ENCODE measurements around the gene PLA2G6.
"Not testable (repeated sequence)": the region's sequence is repeated elsewhere in the genome, so short reads cannot be mapped to it uniquely, and the experiment has no call there.

PLA2G6 gene

GRCh38 chr22:38155703-38156102 is 25.9 kb downstream of the PLA2G6 start:
- TF ChIP-seq CTCF (IDR thresholded peaks at IDR 0.05; ENCODE audit: low read depth, low read length), result no peak
- DNase-seq (ENCODE audit: extremely low read depth, low read depth), result no peak

DNA sequence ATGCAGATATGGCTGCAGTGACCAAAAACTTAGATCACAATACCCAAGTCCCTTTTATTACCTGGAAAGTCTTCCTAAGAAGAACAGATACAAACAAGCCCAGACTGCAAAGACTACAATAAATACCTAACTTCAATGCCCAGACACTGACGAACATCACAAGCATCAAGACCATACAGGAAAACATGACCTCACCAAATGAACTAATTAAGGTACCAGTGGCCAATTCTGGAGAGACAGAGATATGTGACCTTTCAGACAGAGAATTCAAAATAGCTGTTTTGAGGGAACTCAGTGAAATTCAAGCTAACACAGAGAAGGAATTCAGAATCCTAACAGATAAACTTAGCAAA is 27.1 kb downstream of the PLA2G6 start:
- not testable (repeated sequence) for DNase-seq (ENCODE audit: extremely low read depth, low read depth)

- no peak for TF ChIP-seq CTCF (IDR thresholded peaks at IDR 0.05; ENCODE audit: low read depth, low read length)
- no peak for DNase-seq (ENCODE audit: extremely low read depth, low read depth)
These were observed 27.6 kb downstream of the PLA2G6 start for GRCh38 chr22:38153821-38154562.

DNA sequence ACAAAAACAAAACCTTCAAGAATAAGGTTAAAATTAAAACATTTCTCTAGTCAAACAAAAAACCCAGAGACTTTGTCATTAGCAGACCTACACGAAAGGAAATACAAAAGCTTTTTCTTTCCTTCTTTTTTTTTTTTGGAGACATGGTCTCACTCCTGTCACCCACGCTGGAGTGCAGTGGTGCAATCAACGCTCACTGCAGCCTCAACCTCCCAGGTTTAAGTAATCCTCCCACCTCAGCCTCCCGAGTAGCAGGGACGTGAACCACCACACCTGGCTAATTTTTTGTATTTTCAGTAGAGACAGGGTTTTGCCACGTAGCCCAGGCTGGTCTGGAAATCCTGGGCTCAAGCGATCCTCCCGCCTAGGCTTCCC is 30.5 kb downstream of the PLA2G6 start:
- DNase-seq (ENCODE audit: extremely low read depth, low read depth), result no peak
- TF ChIP-seq CTCF (IDR thresholded peaks at IDR 0.05; ENCODE audit: low read depth, low read length), result no peak

DNA sequence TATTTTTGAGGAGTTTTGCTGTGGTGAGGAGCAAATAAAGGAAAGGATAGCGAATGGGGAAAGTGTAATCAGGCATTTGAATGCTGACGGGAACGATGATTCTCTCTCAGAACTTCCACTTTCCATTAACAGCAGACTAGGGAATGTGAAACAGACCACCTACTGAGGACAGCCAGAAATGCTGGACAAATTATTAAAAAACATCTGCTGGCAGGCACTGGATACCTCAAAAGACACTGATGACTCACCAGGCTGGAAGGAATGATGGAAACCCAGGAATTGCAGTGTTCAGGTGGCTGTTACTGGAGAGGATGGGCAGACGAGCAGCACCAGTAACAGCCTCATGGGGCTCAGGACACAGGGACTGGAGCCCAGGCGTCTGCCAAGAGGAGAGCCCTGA is 33.4 kb downstream of the PLA2G6 start:
- DNase-seq (ENCODE audit: extremely low read depth, low read depth), result no peak
- TF ChIP-seq CTCF (IDR thresholded peaks at IDR 0.05; ENCODE audit: low read depth, low read length), result no peak

GRCh38 chr22:38146166-38146565 is 35.5 kb downstream of the PLA2G6 start:
- DNase-seq (ENCODE audit: extremely low read depth, low read depth), result not testable (repeated sequence)

GRCh38 chr22:38144025-38144405 is 37.6 kb downstream of the PLA2G6 start:
- TF ChIP-seq CTCF (IDR thresholded peaks at IDR 0.05; ENCODE audit: low read depth, low read length), result no peak
- no peak for DNase-seq (ENCODE audit: extremely low read depth, low read depth)

DNA sequence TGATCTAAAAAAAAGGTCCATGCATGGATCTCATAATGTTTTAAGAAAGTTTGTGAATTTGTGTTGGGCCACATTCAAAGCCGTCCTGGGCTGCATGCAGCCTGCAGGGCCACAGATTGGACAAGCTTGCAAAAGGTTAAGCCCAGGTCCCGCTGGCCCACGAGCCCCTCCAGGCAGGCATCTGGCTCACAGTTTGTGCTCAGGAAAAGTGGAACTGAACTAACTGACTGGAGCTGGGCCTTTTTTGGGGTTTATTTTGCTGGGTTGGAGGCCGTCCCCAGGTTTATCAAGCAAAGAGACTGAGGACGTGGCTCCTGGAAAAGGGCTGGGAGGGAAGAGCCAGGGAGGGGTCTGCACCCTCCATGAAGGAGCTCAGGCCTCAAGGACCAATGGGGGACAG is 39.0 kb downstream of the PLA2G6 start:
- TF ChIP-seq CTCF (IDR thresholded peaks at IDR 0.05; ENCODE audit: low read depth, low read length), result no peak
- DNase-seq (ENCODE audit: extremely low read depth, low read depth), result no peak

Measured in AG09319 (cell line).